DND-41 (cell line): Measurements from ENCODE around the gene AGMO.

Experiments used
- CTCF ChIP-seq: IDR thresholded peaks from 2 replicates; pipeline ENCODE4 v1.5.1; 2012; ENCODE audit warnings: borderline replicate concordance, low read length, moderate library complexity, mild to moderate bottlenecking; ENCODE audit not compliant: poor library complexity, severe bottlenecking; ENCODE audit errors: extremely low read depth
- EZH2 ChIP-seq: IDR thresholded peaks from 3 replicates; pipeline ENCODE4 v1.6.1; 2012; ENCODE audit warnings: borderline replicate concordance, low read depth, mild to moderate bottlenecking, moderate library complexity, low read length, inconsistent platforms; ENCODE audit not compliant: severe bottlenecking

GRCh38 chr7:15279640-15280039, 282.2 kb downstream of the AGMO start:
- no peak for TF ChIP-seq CTCF
- TF ChIP-seq EZH2, result no peak
